NCI-H526 (cell line): Measurements from ENCODE around the gene FBXO10.
"Not testable (repeated sequence)": the region's sequence is repeated elsewhere in the genome, so short reads cannot be mapped to it uniquely, and the experiment has no call there.

Experiments
- DNase-seq, 2 experiments: peaks; one replicate each; lab custom pipeline; 2025; lab: John Stamatoyannopoulos, UW

FBXO10 gene

DNA sequence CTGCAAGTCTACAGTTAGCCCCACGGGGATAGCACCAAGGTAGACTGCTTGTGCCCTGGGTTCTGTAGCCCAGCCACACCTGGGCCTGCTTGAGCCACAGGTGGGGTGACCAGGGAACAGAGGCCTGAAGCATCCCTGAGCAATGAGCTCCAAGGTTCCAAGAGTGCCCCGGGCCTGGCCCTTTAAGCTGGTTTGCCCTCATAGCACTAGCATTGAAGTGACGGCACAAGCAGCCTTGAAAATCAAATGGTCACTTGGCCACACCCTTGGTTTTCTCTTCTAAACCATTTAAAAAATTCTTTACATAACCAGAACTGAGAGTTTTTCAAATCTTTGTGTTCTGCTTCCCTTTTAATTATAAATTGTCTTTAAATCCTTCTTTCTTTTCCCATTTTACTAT, 24.7 kb downstream of the FBXO10 start:
- no peak for DNase-seq

GRCh38 chr9:37550781-37551180, 25.4 kb downstream of the FBXO10 start:
- no peak for DNase-seq

GRCh38 chr9:37549527-37549926, 26.7 kb downstream of the FBXO10 start:
- DNase-seq: no peak

GRCh38 chr9:37547328-37547878, 28.8 kb downstream of the FBXO10 start:
- no peak for DNase-seq

DNA sequence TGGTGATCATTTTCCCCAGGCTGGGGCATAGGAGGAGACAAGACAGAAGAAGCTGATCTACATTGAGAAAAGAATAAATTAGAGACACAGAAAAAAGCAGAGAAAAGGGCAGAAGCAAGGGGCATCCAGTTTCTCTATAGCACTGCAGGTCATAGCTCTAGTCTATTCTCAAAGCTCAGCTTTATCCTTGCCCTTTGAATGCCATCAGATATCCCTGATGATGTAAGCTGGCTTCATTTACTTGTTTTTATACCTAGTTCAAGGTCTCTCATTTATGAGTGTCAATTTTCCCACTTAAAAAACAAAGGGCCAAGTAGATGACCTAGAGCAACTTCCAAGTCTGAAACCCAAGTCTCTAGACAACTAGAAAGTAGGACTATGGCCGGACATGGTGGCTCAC, 32.7 kb downstream of the FBXO10 start:
- no peak for DNase-seq

DNA sequence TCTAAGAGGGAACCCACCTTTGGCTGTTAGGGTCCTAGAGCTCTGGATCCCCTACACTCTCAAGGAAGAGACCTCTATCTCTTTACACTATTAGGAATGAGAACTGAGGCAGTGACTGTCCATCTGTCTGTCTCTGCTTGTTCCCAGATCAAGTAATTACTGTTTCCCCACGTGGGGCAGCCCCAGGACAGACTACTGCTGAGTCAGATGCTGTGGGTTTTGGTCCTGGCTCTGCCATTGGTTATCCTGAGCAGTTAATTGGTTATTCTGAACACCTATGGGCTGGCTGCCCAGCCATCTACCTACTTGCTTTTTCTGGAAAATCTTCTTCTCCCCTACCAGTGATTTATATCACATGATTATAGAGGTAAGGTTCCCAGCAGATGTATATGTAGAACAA, 33.3 kb downstream of the FBXO10 start:
- DNase-seq: no peak

- DNase-seq: no peak
Measured at GRCh38 chr9:37542488-37542887, 33.7 kb downstream of the FBXO10 start.

GRCh38 chr9:37541465-37541864, 34.7 kb downstream of the FBXO10 start:
- no peak for DNase-seq

GRCh38 chr9:37540634-37541033, 35.5 kb downstream of the FBXO10 start:
- no peak for DNase-seq

DNA sequence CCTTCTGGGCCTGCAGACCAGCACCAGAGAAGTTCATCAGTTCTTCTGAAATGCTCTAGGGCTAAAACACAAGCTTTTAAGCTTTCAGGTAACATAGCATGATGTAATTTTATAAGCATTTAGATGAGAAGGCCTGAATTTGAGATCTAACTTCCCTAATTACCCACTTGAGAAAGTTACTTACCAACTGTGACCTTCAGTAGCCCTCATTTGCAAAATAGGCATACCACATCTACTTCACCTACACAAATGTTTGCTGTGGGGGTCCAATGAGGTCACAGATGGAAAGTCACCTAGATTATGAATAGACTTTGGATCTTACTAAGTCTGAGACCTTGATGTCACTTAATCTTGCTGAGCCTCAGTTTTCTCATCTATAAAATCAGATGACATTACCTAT, 36.5 kb downstream of the FBXO10 start:
- no peak for DNase-seq

DNA sequence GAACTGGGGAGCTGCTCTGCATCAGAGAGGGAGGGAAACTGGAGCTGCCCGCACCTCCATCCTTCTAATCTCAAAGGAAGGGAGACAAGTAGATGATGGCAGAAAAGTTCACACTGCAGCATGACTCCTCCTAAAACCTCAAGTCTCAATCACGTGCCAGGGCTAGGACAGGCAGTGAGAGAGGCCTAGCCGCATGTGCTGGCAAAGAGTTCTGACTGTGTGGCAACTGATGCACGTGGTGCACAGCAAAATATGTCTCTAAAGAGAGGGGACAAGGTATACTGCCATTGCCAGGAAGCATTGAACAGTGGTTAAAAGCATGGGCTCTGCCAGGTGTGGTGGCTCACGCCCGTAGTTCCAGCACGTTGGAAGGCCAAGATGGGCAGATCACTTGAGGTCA, 38.1 kb downstream of the FBXO10 start:
- DNase-seq: no peak

DNA sequence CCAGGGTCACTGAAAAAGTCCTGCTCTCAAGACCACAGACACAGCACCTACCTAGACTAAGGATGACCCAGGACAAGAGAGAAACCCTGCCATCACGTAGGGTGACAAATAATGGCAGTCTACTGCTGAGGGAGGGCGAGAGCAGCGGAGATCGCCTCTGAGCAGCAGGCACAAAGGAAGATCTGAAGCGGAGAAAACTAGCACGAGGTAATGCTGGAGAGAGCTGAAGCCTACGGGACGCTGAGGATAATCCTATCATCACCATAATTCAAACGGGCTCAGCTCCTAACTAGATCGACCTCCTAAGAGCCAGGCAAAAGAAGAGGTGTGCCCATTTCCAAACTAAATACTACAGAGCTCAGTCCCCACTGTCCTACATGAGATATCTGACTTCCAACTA, 41.3 kb downstream of the FBXO10 start:
- DNase-seq: no peak

GRCh38 chr9:37534412-37534811, 41.8 kb downstream of the FBXO10 start:
- no peak for DNase-seq

DNA sequence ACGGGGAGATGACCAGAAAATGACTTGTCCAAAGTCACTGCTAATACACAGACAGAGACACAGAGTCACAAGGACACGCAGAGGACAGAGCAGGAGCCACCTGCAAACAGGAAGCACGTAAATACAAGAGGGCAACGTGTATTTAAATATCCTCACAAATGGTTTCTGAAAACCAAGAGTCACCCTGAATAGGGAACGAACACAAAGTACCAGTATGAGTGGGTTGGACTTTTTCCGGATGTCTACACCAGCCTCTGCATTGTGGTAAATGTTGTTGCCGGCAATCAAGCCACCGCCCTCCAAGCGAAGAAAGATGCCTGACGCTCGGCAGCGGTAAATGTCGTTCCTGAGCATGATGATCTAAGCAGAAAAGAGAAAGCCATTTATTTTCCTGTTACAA, 44.5 kb downstream of the FBXO10 start:
- no peak for DNase-seq

DNA sequence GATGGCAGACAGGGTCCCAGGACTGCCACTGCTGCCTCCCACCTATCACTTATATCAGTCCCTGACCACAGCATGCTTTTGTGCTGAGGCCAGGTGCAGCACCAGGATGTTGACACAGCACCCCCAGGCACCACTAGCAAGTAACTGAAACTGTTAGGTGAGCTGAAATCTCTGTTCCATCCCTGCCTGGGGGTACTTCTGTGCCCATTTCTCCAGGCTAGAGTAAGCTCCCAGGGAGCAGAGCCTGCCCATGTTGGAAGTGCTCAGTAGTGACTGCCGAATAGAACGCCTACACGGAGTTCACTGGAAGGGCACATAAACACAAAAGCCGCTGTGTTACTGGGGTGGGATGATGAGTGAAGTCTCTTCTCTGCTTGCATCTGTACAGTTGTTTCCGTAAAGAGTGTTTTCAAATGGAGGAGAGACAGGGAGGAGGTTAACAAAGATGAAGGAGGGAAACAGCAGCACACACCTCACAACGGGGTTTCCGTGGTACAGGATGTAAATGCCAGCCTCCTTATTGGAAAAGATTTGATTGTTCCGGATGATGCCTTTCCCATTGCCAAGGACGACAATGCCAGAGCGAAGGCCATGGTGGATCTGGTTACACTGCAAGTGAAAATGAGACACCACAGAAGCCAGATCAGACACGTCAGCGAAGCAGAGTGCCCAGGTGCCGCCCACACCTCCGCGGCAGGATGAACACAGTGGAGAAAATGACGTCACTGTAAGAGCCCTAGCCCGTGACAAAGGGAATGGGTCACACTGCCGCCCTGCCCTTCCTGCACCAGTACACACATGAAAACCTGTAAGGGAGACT, 47.3 kb downstream of the FBXO10 start:
- no peak for DNase-seq

DNA sequence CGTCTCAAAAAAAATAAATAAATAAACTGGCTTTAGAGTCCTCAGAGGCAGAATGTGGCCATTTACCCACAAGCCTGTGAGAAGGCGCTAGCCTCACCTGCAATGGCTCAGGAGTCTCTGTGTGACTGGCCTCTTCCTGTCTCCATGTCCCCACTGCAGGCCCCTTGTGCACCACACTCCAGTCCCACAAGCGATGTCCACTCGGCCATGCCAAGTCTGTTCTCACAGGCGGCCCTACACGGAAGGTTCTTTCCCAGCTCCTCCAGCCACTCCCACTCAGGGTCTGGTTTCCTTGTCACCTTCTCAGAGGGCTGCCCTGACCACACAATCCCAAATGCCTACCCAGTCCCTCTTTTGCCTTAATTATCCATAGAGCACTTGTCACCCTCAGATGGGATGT, 52.3 kb downstream of the FBXO10 start:
- DNase-seq: no peak

GRCh38 chr9:37522971-37523370, 53.2 kb downstream of the FBXO10 start:
- DNase-seq: no peak

DNA sequence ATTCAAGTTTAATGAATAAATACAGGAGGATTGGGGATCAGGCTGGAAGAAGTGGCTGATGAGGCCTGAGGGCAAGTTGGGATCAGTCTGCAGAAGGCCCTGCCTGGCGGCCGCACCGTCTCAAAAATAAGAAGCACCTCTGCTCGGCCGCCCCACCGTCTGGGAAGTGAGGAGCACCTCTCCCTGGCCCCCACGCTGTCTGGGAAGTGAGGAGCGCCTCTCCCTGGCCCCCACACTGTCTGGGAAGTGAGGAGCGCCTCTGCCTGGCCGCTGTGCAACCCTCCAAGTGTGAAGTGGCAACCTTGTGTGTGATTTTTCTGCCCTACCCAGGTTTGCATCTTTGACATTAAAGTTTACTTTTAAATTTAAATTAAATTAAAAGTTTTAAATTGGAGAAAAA, 55.1 kb downstream of the FBXO10 start:
- DNase-seq: no peak

GRCh38 chr9:37520641-37521040, 55.5 kb downstream of the FBXO10 start:
- DNase-seq: no peak

DNA sequence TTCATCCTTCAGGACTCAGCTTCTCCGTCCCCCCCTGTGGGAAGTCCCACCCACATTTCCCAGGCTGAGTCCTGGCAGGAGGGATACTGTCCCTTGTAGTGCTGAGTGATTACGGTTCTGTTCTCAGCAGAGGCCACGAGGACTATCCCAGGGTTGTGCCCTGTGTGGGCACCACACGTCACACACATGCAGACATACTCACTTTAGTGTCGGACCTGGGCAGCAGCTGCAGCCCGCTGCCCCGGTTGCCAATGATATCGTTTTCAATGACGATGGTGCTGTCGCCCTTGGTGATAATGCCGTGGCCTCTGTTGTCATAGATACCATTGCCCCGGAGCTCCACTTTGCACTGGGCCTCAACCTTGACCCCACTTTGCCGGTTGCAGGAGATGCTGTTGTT, 58.3 kb downstream of the FBXO10 start:
- no peak for DNase-seq

DNA sequence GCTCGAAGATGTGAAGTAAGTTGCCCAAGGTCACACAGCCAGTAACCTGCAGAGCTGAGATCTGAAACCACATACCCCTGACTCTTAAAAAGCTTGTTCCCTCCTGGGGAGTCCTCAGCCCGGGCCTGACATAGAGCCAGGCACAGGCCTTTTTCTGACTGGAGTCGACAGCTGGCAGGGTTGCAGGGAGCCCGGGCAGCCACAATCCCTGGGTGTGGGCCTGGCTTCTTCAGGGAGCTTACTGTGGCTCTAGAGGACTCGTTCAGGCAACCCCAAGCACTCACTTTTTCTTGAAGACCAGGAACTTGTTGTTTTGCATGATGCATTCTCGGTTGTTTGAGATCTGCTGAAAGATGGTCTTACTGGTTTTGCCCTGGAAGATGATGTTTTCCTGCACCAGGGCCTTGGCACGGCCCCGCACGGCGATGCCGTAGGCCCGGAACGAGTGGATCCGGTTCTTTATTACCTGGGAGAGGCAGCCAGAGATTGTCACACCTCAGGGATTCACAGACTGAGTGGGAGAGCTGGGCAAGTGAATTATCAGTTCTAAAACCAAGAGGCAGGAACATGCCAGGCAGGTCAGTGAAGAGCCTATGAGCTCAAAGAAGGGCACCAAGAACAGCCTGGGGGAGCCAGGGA, 60.4 kb downstream of the FBXO10 start:
- no peak for DNase-seq

DNA sequence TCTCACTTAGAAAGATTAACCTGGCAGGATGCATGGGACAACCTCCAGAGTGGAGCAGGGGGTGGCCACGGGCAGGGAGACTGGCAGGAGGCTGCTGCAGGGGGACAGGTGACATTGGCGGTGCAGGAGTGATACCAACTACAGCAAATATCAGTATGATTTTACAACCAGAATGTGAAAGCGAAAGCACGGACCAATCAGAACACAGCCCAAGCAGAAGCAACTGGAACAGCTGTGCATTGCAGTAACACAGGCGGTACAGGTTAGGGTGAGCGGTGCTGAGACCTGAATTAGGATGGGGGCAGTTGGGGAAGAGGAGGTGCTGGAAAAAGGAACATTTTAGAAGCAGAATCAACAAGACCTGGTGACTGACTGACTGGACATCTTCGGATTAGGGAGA, 61.2 kb downstream of the FBXO10 start:
- DNase-seq: no peak

DNA sequence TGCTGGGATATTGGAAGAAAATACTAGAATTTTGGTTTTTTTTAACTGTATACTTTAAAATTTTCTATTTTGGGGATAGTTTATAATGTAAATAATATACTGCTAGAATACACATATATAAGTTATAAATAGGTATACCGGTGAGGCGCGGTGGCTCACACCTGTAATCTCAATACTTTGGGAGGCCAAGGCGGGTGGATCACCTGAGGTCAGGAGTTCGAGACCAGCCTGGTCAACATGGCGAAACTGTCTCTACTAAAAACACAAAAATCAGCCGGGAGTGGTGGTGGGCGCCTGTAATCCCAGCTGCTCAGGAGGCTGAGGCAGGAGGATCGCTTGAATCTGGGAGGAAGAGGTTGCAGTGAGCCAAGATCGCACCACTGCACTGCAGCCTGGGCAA, 61.8 kb downstream of the FBXO10 start:
- not testable (repeated sequence) for DNase-seq

DNA sequence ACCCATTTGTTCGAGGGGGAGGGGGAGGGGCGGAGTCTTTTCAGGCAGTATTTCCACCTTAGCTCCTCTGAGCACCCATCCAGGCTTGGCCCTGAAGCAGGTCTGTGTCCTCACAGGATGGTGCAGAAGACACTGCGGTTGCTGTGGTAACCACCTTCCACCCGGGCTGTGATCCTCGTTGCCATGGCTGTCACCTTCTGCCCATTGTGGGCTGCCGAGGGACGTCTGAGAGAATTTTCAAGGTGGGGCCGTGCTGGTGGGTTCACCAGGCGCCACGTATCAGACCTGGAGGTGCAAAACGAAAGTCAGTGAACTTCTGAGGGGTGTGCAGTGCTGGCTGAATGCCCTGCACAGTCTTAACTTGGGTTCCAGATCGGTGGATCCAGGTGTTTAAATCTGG, 63.7 kb downstream of the FBXO10 start:
- no peak for DNase-seq
